Stimulated activated CD8-positive, alpha-beta memory T cell treated with anti-CD3 and anti-CD28 coated beads, Interleukin-7, amount 100 ng/mL, for 24 hours (primary cell): Measurements from ENCODE around the gene NBPF26.
"Not testable (repeated sequence)": the region's sequence is repeated elsewhere in the genome, so short reads cannot be mapped to it uniquely, and the experiment has no call there.

Source experiments
- DNase-seq: peaks from one replicate; pipeline ENCODE4 v3.0.0-alpha.2; 2020; ENCODE audit warnings: low read depth

The NBPF26 gene

DNA sequence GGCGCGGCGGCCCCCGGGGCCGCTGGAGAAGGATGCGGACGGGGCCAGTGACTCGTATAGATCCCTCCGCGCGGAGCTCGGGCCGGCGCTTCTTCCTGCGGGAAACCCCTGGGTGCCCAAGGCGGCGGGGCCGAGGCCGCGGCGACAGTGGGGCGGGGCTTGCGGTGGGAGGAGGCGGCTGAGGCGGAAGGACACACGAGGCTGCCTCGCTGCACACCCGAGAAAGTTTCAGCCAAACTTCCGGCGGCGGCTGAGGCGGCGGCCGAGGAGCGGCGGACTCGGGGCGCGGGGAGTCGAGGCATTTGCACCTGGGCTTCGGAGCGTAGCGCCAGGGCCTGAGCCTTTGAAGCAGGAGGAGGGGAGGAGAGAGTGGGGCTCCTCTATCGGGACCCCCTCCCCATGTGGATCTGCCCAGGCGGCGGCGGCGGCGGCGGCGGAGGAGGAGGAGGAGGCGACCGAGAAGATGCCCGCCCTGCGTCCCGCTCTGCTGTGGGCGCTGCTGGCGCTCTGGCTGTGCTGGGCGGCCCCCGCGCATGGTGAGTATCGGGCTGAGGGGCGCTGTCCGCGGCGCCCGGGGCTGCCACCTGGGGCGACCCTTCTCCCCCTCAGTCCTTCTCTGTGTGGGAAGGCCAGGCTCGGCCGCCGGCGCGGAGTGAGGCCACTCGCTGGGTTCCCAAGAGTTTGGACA is at the start of gene NBPF26:
TSS of gene NBPF26 (plus strand) at position 231 of the 688 bp plus-strand sequence.
- peak; percentile 5 for DNase-seq

DNA sequence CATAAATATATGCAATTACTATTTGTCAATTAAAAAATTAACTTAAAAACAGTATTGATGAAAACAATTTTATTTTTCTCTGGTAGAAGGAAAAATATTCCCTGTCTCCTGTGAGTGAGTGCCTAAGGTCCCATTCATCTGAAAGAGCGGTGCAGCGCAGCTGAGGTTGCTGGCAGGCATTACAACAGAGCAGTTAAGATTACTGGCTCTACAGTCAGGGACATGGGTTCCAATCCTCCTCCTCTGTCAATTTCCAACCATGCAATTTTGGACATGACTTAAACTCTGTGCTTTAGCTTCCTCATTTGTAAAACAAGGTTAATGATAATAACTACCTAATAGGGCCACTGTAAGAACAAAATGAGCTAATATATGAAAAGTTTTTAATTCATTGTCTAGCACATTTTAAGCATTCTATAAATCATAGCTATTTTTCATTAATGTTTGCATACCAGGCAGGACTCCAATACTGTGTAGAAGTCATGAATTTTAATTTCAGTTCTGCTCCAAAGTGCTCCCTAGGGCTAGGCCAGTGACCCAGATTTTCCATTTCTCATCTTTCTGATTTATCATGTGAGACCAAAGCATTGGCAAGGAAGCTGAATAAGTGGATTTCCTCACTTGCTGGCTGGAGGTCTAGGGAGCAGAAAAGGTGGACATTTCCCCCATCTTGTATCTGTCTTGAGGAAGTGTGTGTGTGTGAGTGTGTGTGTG is 43.5 kb upstream of the NBPF26 start:
- DNase-seq = not testable (repeated sequence)

DNA sequence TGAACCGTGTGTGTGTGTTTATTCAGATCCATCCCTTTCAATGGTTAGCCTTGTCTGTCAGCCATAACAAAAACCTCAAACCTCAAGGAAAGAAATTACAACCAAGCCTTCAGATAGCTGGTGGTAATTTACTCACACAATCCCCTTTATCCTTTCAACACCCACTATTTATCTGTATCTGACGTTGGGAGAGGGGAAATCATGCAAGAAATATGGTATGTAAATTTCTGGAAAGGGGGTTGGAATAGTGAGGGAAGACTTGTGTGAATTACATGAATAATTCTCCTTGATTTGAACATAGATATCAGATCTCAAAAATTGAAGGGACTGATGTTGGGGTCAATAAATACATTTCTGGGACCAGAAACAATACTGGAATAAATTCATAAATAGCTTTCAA is 42.8 kb upstream of the NBPF26 start:
- not testable (repeated sequence) for DNase-seq

DNA sequence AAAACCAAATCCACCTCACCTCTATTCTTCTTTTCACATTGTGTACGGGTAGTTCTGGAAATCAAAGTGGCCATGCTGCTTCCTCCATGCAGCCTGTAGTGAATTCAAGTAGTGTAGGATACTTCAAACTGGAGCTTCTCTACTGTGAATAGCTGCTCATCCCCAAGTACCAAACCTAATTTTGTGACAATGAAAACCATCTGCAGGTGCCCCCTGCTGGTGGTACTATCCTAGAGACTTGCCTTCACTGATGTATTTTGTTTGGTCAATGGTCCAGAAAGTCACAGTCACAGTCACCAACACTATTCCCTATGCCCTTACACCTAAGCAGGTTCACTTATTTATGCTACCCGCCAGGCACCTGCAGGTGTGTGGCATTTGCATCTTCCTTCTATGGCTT is 39.3 kb upstream of the NBPF26 start:
- DNase-seq = not testable (repeated sequence)

DNA sequence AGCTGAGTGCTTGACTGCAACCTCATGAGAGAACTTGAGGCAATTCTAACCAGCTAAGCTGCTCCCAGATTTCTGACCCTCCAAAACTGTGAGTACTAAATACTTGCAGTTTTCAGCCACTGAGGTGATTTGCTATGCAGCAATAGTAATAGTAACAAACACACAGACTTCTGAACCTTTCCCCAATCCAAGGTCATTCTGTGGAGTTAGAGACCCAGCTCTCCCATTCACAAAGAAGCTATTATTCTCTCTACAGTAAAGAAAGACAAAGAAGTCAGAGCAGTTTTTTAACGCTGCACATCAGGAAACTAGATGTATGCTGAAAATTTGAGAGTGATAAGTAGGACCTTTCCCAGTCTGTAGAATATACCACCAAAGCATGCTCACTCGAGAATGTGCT is 38.1 kb upstream of the NBPF26 start:
- not testable (repeated sequence) for DNase-seq

DNA sequence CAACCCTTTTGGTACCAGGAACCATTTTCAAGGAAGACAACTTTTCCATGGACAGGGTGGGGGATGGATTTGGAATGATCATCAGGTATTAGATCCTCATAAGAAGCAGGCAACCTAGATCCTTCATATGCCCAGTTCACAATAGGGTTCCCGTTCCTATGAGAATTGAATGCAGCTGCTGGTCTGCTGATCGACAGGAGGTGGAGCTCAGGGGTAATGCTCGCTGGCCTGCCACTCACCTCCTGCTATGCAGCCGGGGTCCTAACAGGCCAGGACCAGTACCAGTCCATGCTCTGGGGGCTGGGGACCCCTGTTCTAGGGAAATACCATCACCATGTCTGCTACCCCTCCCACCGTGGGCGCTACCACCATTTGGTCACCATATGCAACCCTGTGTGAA is 36.5 kb upstream of the NBPF26 start:
- not testable (repeated sequence) for DNase-seq

DNA sequence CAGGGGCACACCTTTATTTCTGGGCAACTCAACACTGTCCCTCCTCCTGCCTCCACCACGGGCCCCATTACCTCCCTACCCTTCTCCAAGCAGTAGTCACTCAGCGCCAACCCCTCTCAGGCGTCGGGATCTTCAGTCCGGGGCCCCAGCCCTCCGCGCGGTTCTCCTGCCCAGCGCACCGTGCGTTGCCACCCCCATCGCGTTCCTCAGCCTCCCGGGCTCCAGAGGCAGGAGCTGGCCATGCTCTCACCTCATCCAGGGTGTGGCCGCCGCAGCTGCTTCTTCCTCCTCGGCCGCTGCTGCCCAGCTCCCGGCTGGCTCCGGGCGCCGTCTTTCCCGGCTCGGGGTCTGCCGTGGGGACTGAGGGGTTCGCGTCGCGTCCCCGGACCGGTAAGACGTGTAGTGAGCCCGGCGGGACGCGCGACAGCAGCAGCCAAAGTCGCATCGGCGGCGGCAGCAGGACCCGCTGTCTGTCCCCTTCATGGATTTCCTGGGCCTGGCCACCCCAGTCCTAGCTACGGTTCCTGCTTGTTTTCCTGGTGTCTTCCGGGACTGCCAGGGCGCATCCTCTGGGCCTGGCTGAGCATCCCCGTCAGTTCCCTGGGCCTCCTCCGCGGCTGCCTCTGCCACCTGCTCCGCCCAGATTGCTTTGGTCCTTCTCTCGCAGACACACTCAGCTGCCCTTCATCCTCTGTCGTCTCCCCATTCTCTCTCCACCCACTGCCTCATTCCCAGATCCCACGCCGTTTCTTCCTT is 22.8 kb upstream of the NBPF26 start:
- not testable (repeated sequence) for DNase-seq

DNA sequence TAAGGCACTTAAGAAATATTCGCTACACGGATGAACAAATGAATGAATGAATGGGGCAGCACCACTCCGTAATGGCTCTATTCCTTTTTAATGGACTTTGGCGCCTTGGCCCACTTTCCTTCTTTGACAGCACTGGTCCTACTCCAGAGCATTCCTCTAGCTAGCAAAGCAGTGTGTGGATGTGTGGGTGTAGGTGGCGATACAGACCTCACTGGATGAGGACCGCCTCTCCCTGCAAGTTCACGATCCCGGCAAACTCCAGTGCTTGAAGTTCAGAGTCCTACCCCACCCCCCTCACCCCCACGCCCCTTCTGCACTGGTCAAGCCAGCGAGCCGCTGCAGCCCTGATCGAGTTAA is 409 bp upstream of the NBPF26 start:
- DNase-seq = not testable (repeated sequence)

DNA sequence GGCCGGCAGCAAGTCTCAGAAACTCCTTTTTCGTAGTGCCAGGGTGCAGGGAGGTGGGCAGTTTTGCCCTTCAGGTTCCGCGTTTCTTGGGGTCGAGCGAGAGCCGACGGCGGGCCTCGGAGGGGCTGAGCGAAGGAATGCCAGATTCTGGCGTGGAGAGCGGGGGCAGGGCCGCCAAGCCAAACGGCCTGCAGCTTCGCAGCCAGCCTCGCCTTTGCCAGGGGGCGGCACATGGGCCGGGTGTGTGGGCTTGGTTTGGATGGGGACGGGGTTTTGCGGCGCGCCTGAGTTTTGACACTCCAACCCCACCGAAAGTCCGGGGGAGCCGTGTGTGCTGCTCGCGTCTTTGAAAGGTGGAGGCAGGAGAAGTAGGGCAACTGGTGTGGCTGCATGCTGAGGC is 762 bp downstream of the NBPF26 start:
- not testable (repeated sequence) for DNase-seq

DNA sequence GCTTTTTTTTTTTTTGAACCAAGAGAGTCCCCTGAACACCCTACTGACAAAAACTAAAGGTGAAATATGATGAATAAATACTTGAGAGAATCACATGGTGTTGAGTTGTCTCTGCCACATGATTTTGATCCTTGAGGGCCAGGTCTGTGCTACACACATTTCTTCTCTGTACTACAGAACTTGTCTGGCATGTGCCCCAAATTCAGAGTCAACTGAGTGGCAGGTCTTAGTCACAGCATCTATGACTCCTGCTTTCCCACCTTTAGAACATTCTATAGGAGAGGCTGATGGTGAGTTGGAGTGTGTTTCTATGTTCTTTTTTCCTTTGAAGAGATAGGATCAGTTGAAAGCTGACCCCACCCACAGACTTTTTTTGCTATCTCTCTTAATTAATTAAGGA is 5.1 kb downstream of the NBPF26 start:
- not testable (repeated sequence) for DNase-seq

DNA sequence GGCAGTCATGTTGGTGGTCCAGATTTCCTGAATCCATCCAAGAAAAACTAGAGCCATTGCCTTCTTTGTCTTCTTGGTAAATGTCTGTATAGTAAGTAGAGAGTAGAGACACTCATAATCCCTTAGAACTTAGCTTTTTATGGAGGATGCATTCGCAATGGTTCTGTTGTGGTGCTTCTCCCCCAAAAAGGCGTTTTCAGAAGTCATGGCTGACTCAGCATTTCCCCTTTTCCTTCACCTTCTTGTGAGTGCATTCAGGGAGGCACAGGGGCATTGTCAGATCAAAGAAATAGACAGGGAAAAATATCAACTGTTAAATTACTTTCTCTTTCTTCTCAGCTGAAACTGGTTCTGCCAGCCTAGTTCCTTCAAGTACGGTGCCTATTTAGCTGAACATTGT is 45.3 kb downstream of the NBPF26 start:
- not testable (repeated sequence) for DNase-seq

DNA sequence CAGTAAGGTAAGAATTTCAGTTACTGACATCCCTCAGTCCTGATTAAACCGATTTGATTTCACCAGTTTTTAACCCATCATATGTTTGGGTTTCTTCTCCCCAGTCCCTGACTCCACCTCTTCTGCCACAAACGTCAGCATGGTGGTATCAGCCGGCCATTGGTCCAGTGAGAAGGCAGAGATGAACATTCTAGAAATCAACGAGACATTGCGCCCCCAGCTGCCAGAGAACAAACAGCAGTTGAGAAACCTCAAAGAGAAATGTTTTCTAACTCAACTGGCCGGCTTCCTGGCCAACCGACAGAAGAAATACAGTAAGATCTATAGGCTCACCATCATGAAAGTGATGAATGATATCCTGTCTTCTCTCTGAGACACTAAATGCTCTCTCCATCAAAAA is 81.7 kb downstream of the NBPF26 start:
- DNase-seq = not testable (repeated sequence)

DNA sequence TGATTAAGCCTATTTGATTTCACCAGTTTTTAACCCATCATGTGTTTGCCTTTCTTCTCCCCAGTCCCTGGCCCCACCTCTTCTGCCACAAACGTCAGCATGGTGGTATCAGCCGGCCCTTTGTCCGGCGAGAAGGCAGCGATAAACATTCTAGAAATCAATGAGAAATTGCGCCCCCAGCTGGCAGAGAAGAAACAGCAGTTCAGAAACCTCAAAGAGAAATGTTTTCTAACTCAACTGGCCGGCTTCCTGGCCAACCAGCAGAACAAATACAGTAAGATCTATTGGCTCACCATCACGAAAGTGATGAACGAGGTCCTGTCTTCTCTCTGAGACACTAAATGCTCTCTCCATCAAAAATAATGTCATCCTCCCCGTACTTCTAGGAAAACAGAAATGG is 88.1 kb downstream of the NBPF26 start:
- not testable (repeated sequence) for DNase-seq

DNA sequence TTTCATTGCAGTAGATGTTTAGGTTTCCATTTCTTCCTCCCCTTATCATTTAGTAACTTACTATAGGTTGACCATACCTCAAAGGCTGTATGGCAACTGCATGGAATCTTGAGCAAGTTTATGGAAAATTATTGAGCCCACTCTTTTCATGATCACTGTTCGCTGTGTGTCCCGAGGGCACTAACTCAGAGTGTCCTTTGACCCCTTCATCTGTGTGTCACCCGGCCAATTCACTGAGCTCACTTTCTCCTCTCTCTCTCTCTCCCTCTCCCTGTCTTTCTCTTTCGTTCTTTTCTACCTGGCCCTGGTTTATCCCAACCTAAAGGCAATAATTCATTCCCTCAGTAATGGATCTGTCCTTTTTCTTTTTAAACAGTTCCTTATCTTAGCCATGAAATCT is 101.3 kb downstream of the NBPF26 start:
- not testable (repeated sequence) for DNase-seq

DNA sequence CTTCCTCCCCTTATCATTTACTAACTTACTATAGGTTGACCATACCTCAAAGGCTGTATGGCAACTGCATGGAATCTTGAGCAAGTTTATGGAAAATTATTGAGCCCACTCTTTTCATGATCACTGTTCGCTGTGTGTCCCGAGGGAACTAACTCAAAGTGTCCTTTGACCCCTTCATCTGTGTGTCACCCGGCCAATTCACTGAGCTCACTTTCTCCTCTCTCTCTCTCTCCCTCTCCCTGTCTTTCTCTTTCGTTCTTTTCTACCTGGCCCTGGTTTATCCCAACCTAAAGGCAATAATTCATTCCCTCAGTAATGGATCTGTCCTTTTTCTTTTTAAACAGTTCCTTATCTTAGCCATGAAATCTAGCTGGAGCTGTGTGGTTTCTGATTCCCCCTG is 102.9 kb downstream of the NBPF26 start:
- not testable (repeated sequence) for DNase-seq

DNA sequence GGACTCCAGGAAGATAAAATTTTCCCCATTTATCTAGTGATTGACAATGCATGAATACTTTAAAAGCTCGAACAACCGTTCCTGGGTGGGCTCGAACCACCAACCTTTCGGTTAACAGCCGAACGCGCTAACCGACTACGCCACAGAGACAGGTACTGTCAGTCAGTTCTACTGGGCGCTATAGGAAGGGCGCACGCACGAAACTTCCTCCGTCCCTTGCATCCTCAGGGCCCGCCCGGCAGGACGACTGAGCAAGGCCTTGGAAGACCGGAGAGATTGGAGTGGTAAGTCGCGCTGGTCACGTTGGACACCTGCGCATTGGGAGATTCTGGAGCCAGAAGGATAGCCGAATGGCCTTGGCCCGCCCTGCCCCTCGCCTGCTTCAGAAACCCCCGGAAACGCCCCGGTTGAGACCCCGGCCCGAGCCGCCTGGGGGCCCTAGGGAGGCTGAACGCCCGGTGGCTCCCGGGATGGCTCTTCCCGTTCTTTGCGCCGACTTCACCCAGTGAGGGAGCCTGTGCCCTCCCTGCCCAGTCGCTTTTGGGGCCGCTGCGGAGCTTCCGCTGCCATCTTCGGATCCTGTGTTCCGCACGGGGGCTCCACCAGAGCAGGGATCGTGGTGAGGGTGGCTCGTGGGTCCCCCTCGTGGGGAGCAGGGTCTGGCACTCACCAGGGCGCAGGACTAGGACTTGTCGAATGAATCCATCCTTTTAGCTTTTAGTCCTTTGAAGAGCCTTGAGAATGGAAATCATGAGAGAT is 120.6 kb downstream of the NBPF26 start:
- peak; percentile 51 for DNase-seq

DNA sequence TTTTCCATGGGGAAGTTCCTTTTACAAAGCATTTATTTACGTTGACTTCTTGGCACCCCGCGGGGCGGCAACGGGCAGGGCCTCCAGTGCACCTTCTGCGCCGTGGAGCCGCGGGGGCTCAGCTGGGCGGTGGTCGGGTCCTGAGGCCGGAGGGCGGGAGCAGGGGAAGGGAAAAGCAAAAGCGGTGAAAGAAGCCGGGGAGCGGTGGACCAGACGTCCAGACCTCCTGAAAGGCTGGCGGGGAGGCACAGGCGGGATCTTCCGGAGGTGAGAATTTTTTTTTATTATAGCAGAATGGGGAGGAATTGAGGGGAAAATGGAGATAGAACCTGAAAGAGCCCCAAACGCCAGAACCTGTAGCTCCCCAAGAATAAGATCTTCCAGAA is 121.2 kb downstream of the NBPF26 start:
- not testable (repeated sequence) for DNase-seq

DNA sequence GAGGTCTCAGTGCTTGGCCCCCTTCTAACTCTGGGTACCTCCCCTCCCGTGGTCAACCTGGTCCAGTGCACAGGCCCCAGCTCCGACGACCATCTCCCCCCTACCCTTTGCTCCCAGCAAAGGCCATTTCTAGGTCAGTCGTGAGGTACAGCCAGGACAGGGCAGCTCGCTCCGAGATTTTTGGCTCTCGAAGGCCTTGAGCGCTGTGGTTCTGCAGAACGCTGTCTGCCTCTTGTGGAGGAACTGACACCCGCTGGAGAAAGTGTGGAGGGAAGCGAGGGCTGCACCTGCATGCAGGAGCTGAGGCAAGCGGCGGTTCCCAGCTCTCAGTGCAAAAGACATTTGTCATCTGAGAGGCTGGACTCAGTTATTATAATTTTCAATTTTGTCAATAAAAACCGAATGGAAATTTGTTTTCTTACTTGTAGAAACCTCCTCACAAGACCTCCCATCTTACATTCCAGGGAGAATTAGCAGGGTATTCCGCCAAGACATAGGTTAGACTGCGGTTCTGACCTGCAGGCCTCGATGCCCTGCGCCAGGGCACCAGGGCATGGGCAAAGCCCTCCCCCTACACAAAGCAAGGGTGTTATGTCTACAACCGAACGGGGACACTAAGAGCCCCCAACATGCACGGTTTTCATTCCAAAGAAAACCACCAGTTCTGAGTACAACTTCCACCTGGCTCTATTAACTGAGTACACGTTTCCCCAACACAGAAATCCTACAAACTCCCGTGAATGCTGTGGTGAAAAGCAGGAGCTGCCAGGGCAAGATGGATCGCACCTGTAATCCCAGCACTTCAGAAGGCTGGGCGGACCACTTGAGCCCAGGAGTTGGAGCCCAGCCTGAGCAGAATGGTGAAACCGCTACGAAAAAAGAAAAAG is 125.9 kb downstream of the NBPF26 start:
- not testable (repeated sequence) for DNase-seq

DNA sequence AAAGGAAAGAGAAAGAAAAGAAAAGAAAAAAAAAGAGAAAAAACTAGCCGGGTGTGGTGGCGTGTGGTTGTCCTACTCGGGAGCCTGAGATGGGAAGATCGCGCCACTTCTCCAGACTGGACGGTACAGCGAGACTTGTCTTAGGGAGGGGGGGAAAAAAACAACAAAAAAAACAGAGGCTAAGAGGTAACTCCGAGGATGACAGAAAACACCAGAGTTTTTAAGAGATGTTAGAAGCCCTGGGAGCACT is 126.5 kb downstream of the NBPF26 start:
- not testable (repeated sequence) for DNase-seq

DNA sequence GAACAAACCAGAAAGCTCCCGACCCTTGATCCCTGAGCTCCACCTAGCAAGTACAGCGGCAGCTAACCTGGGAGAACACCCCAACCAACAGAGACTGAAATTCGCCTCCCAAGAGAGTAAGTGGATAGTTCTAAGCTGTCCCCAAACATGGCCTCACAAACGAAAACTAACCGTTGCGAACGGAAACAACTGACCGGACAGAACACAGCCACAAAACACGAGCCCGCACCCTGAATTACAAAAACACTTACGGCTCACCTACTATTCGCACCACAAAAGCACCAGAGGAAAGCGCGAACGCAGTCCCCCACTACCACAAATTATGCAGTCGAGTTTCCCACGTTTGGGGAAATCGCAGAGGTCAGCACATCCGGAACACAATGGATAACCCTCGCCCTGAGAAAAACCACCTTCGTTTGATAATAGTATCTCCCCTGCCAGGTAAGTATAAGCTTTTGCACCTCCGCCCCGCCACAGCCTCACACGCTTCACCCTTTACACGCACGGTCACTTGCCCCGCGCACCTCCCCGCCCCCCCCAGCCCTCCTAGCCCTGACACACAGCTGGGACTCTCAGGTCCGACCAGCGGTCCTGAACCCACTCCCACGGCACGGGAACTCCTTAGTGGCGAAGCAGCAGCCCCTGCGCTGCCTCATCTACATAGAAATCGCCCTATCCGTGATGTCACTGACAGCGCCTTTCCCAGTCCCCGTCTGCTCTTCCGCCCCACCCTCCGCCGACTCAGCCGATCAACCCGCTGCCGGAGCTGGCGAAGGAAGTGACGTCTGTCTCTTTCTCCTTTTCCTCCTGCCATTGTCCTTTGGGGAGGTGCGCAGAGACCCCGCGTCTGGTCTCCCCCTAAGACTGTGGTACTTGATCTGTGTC is 127.0 kb downstream of the NBPF26 start:
- DNase-seq = peak; percentile 57
